ENCODE data around the gene NMB. TPM values are rescaled to one million over a fixed set of nuclear protein-coding genes. Genes with fewer than 3 reads are reported as not detected.

Gene NMB
- total RNA-seq, 1 experiment from 2014 or later, result 5.4 TPM

- DNase-seq (ENCODE audit: low read depth, low spot score), result peak; percentile 11
- in situ Hi-C loops (cut with HindIII; ENCODE audit: low pct_unique_long_range_greater_than_20kb, low sequenced_read_pairs), result no loop called here
These were observed 24.4 kb downstream of the NMB start for GRCh38 chr15:84633311-84634227.

- in situ Hi-C loops (cut with HindIII; ENCODE audit: low pct_unique_long_range_greater_than_20kb, low sequenced_read_pairs), result no loop called here
- DNase-seq (ENCODE audit: low read depth, low spot score), result no peak
These were observed 26.2 kb downstream of the NMB start for GRCh38 chr15:84631706-84632272.

GRCh38 chr15:84629033-84629432 is 29.0 kb downstream of the NMB start:
- DNase-seq (ENCODE audit: low read depth, low spot score), result no peak
- in situ Hi-C loops (cut with HindIII; ENCODE audit: low pct_unique_long_range_greater_than_20kb, low sequenced_read_pairs), result no loop called here

- DNase-seq (ENCODE audit: low read depth, low spot score), result no peak
- in situ Hi-C loops (cut with HindIII; ENCODE audit: low pct_unique_long_range_greater_than_20kb, low sequenced_read_pairs), result no loop called here
These were observed 32.9 kb downstream of the NMB start for GRCh38 chr15:84625123-84625522.

GRCh38 chr15:84624359-84624758 is 33.6 kb downstream of the NMB start:
- in situ Hi-C loops (cut with HindIII; ENCODE audit: low pct_unique_long_range_greater_than_20kb, low sequenced_read_pairs), result no loop called here
- no peak for DNase-seq (ENCODE audit: low read depth, low spot score)

GRCh38 chr15:84621358-84621979 is 36.5 kb downstream of the NMB start:
- in situ Hi-C loops (cut with HindIII; ENCODE audit: low pct_unique_long_range_greater_than_20kb, low sequenced_read_pairs), result no loop called here
- no peak for DNase-seq (ENCODE audit: low read depth, low spot score)

- DNase-seq (ENCODE audit: low read depth, low spot score), result no peak
- in situ Hi-C loops (cut with HindIII; ENCODE audit: low pct_unique_long_range_greater_than_20kb, low sequenced_read_pairs), result no loop called here
These were observed 37.4 kb downstream of the NMB start for GRCh38 chr15:84620626-84621025.

- no peak for DNase-seq (ENCODE audit: low read depth, low spot score)
- in situ Hi-C loops (cut with HindIII; ENCODE audit: low pct_unique_long_range_greater_than_20kb, low sequenced_read_pairs), result no loop called here
These were observed 41.8 kb downstream of the NMB start for GRCh38 chr15:84616235-84616634.

- no peak for DNase-seq (ENCODE audit: low read depth, low spot score)
- in situ Hi-C loops (cut with HindIII; ENCODE audit: low pct_unique_long_range_greater_than_20kb, low sequenced_read_pairs), result no loop called here
These were observed 46.4 kb downstream of the NMB start for GRCh38 chr15:84611631-84612030.

GRCh38 chr15:84609818-84610525 is 48.0 kb downstream of the NMB start:
- no peak for DNase-seq (ENCODE audit: low read depth, low spot score)
- in situ Hi-C loops (cut with HindIII; ENCODE audit: low pct_unique_long_range_greater_than_20kb, low sequenced_read_pairs), result no loop called here

GRCh38 chr15:84608707-84609284 is 49.2 kb downstream of the NMB start:
- in situ Hi-C loops (cut with HindIII; ENCODE audit: low pct_unique_long_range_greater_than_20kb, low sequenced_read_pairs), result no loop called here
- DNase-seq (ENCODE audit: low read depth, low spot score), result no peak

GRCh38 chr15:84606653-84607120 is 51.3 kb downstream of the NMB start:
- DNase-seq (ENCODE audit: low read depth, low spot score), result no peak
- in situ Hi-C loops (cut with HindIII; ENCODE audit: low pct_unique_long_range_greater_than_20kb, low sequenced_read_pairs), result no loop called here

GRCh38 chr15:84605554-84605882 is 52.5 kb downstream of the NMB start:
- no peak for DNase-seq (ENCODE audit: low read depth, low spot score)
- in situ Hi-C loops (cut with HindIII; ENCODE audit: low pct_unique_long_range_greater_than_20kb, low sequenced_read_pairs), result no loop called here

Other genes with a start within 250 kb of the NMB start
- gene ZSCAN2, start 57.2 kb downstream of the NMB start, total RNA-seq (2014; rRNA removed; shearing (Covaris generic)), result 17.4 and 19.9 TPM in 2 replicates
- gene WDR73, start 3.9 kb downstream of the NMB start, total RNA-seq (2014; rRNA removed; shearing (Covaris generic)), result 31.5 and 32.0 TPM in 2 replicates
- 276 and 279 TPM in 2 replicates for gene SEC11A, start 57.9 kb upstream of the NMB start, total RNA-seq (2014; rRNA removed; shearing (Covaris generic))
- gene ZNF592, start 90.4 kb upstream of the NMB start, total RNA-seq (2014; rRNA removed; shearing (Covaris generic)), result 4.5 and 6.8 TPM in 2 replicates
- 0.03 TPM in 2 replicates for gene ALPK3, start 159.2 kb upstream of the NMB start, total RNA-seq (2014; rRNA removed; shearing (Covaris generic))
- not detected in 2 replicates for gene SLC28A1, start 226.5 kb upstream of the NMB start, total RNA-seq (2014; rRNA removed; shearing (Covaris generic))

Measured in SK-MEL-5 (cell line).